GM19351 (cell line): Measurements from ENCODE around the gene EXOC8.

Experiments
- ATAC-seq: cut with Tn5 transposase; IDR thresholded peaks from one replicate; pipeline ENCODE4 v1.9.1; 2021; ENCODE audit warnings: mild to moderate bottlenecking, moderate library complexity; ENCODE audit not compliant: unreplicated experiment

The EXOC8 gene, protein sequence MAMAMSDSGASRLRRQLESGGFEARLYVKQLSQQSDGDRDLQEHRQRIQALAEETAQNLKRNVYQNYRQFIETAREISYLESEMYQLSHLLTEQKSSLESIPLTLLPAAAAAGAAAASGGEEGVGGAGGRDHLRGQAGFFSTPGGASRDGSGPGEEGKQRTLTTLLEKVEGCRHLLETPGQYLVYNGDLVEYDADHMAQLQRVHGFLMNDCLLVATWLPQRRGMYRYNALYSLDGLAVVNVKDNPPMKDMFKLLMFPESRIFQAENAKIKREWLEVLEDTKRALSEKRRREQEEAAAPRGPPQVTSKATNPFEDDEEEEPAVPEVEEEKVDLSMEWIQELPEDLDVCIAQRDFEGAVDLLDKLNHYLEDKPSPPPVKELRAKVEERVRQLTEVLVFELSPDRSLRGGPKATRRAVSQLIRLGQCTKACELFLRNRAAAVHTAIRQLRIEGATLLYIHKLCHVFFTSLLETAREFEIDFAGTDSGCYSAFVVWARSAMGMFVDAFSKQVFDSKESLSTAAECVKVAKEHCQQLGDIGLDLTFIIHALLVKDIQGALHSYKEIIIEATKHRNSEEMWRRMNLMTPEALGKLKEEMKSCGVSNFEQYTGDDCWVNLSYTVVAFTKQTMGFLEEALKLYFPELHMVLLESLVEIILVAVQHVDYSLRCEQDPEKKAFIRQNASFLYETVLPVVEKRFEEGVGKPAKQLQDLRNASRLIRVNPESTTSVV

GRCh38 chr1:231337472-231338269 lies at the start of gene EXOC8:
Gene EXOC8 (minus strand): TSS chr1:231337852. CDS start chr1:231337745, 107 bp downstream.
- ATAC-seq = peak; percentile 70

GRCh38 chr1:231386466-231386865 lies 48.8 kb upstream of the EXOC8 start:
- no peak for ATAC-seq

- ATAC-seq = no peak
These were observed 47.7 kb upstream of the EXOC8 start for GRCh38 chr1:231385416-231385748.

- ATAC-seq = no peak
These were observed 47.2 kb upstream of the EXOC8 start for GRCh38 chr1:231384696-231385415.

- no peak for ATAC-seq
These were observed 45.7 kb upstream of the EXOC8 start for GRCh38 chr1:231383159-231383860.

DNA sequence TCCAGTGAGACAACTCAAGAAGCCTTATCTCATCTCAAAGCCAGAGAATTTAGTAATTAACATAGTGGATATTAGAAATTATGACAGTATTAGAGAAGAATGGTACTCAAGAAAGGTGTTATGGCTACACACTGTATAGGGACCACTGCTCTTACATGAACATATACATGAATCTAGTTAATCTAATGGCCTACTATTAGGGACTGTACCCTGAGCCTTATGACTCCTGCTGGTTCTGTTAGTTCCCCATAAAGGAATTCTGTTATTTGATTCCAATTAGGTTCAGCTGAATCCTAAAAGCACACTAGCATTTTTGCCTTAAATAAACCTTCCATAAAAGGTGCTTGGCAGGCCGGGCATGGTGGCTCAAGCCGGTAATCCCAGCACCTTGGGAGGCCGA lies 44.8 kb upstream of the EXOC8 start:
- ATAC-seq = no peak

DNA sequence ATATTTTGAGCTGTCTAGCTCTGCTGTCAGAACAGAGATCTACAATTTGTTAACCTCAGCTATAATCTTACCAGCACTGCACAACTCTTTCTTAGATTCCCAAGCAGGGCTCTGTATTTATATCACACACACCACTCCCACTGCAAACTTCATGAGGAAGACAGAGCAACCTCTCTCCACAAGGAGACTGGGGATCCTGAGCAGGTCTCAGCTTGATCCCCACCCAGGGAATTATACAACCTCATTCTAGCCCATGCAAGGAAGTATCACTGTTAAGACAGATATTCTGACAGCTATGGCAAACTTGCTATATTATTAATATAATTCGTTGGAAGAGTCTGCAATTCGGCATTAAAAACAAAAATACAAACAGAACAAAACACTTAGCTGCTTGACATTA lies 44.1 kb upstream of the EXOC8 start:
- ATAC-seq = no peak

DNA sequence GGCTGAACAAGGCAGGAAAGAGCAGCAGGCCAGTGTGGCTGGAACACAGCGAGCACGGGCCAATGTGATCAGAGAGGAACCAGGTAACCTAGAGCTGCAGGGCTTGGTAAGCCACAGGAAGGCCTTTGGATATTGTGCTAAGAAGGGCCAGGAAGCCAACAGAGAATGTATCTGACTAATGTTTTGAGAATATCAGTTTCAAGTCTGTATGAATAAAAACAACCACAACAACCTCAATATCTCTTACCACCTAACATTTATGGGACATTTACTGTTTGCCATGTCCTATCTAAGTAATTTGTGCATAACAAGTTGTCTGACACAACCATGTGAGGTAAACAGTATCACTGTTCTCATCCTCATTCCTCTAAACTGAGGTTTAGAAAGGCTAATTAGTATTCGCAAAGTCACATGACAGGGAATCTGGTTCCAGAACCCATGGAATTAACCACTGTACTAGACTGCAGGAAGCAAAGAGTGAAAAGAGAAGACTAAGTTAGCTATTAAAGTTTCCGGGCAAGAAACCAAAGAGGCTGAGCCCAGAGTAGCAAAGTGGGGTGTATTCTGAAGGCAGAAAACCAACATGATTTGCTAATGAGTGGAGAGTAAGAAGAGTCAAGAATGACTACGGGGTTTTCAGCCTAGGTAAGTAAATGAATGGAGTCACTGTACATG lies 39.4 kb upstream of the EXOC8 start:
- peak; percentile 50 for ATAC-seq

GRCh38 chr1:231376101-231376500 lies 38.4 kb upstream of the EXOC8 start:
- no peak for ATAC-seq

DNA sequence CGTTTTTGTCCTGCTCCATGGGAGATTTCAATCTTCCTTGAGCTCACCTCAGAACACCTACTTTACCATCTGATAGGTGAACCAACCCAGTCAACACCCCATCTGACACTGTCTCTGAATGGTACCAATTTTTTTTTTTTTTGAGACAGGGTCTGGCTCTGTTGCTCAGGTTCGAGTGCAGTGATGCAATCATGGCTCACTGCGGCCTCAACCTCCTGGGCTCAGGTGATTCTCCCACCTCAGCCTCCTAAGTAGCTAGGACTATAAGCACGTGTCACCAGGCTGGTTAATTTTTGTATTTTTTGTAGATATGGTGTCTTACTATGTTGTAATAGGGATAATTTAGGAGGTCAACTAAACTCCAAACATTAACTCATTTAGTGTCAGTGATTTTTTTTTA lies 36.7 kb upstream of the EXOC8 start:
- ATAC-seq = no peak

DNA sequence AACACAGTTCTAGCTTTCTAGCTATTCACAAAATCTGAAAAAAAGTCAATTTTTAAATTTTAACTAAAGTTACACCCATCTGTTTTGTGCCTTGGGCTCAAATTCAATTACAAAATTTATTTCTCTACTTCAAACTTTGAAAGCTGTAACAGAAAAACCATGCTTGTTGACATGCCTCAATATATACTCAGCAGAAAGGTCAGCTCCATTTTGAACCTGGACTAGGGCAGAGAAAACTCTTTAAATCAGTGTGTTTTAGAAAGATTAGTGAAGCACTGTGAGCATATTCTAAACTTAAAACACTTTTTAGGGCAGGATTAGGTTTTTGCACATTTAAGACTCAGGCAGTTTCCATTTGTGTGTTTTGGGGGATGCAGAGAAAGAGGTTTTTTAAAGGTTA lies 34.8 kb upstream of the EXOC8 start:
- ATAC-seq = no peak

DNA sequence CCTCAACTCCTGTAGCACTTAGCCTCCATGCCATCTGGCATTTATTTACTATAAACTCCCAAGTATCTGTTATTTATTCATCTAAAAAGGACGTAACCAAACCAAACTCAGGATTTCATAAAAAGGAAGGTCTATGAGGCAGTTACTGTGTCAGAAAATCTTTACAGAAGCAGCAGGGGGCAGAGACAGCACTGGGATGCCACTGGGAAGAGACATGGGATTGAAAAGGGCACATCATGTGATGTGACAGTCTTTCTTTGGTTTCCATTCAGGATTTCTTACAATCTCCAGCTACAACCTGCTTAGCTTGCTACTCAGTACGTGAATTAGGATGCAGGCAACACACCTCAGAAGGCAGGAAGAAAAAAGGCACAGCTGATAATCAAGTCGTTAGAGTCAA lies 31.6 kb upstream of the EXOC8 start:
- ATAC-seq = no peak

- no peak for ATAC-seq
These were observed 26.5 kb upstream of the EXOC8 start for GRCh38 chr1:231364192-231364591.

- no peak for ATAC-seq
These were observed 26.0 kb upstream of the EXOC8 start for GRCh38 chr1:231363624-231364023.

DNA sequence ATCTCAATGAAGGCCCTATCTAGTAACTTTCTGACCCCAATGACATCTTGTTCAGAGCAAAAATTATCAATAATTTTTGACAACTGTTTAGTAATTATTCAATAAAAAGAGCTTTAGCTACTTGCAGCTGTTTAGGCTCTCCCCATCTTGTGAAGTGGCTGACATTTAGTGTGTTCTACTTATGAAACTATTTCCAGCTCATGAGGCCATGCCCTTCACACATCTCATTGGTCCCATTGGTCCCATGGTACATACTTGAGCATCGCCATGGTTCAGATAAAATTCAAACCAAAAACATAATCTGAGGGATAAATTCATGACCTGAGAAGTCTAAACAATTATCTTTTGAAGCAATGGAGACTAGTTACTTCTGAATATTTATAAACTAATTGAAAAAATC lies 24.7 kb upstream of the EXOC8 start:
- ATAC-seq = no peak

DNA sequence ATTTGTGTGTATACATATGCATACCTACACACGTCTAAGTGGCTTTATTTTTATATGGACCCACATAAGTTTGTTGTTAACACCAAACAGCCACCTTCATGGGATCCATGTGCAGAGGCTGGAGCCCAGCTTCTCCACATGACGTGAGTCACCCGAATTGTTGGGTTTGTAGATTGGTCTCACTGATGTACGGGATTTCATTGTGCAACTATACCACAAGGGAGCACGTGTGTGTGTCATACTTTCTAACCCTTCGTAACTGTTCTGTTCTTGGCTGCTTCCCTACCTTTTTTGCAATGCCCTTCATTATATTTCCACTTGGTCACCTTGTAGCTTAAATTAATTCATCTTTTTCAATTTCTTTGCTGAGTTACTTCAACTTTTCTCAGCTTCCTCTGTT lies 21.5 kb upstream of the EXOC8 start:
- no peak for ATAC-seq

DNA sequence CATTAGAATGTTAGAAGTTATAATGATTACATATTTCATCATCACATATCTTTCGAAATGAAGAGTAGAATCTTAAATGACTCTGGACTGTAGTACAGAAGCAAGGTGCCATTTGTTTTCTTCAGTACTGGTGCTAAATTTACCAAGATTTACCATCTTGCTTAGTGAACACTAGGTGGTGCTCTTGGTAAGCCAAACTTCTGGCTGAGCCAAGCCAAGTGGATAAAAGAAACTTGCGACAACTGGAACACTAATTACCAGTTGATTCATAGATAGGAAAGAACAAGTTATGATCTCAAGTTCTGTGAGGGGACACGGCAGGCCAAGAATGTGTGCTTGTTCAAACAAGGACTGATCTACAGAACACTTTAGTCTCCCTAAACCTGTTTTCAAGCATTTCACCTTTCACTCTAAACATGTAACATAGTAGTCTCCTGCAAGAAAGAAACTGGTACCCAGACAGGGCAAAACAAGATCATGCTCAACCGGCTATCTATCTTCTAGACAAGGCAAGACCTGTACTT lies 20.2 kb upstream of the EXOC8 start:
- peak; percentile 94 for ATAC-seq

DNA sequence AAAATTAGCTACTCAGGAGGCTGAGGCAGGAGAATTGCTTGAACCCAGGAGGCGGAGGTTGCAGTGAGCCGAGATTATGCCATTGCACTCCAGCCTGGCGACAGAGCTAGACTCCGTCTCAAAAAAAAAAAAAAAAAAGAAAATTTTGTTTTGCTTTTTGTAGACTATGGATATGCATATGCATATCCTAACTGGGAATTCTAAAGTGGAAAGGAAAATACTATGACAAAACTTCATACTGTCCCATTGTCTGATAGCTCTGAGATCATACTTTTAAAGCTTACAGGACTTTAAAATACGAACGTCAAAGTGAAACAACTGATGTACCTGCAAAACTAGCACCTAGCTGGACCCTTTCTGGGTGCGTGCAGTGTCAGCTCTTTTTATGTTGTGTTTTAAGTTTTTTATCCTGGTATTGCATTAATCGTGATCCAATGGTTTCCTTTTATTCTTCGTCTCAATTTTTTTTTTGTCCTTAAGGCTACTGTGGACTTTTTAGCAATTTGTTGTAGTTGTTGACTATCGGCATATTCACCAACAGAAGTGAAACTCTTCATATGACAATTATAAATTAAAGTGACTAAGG lies 19.6 kb upstream of the EXOC8 start:
- no peak for ATAC-seq

DNA sequence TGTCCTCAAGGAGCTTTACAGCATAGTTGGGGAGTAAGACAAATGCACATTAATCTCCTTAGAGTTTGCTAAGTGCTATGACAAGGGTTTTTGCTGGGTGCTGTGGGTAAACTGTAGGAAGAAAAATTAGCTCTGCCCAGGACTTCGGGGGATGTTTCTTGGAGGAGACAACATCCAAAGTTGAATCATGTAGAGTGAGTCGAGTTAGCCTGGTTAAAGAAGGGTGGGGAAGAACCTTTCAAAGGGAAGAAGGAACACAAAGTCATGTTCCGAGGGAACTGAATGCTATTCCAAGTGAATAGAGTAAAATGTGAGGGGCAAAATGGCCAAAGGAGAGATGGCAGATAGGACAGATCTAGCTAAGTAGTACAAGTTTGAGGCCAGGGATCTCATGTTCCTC lies 17.5 kb upstream of the EXOC8 start:
- ATAC-seq = no peak
